K562 (cell line): Measurements from ENCODE around the gene INCA1. TPM values are rescaled to one million over a fixed set of nuclear protein-coding genes. Genes with fewer than 3 reads are reported as not detected.

ENCODE experiments used
- ASH1L ChIP-seq: fragments of 450-650 bp; IDR thresholded peaks from 2 replicates; pipeline ENCODE4 v1.6.1; 2018; ENCODE audit warnings: borderline replicate concordance, mild to moderate bottlenecking, low read depth; ENCODE audit not compliant: partially characterized antibody
- BRF2 ChIP-seq: IDR thresholded peaks from 3 replicates; pipeline ENCODE4 v1.6.1; 2011; ENCODE audit warnings: borderline replicate concordance, mild to moderate bottlenecking; ENCODE audit not compliant: insufficient read length, insufficient read depth
- CBX1 ChIP-seq: sonication (generic); IDR thresholded peaks from 2 replicates; pipeline ENCODE4 v1.6.1; 2016; ENCODE audit warnings: antibody characterized with exemption, low read depth, mild to moderate bottlenecking
- CCNT2 ChIP-seq: IDR thresholded peaks from 2 replicates; pipeline ENCODE4 v1.6.1; 2011; ENCODE audit warnings: borderline replicate concordance, low read depth, mild to moderate bottlenecking, moderate library complexity, mixed read lengths, low read length; ENCODE audit not compliant: insufficient read length; ENCODE audit errors: extremely low read depth
- CEBPZ ChIP-seq: fragments of 150-350 bp; IDR thresholded peaks from 2 replicates; pipeline ENCODE4 v1.6.1; 2014; ENCODE audit warnings: low read depth, mild to moderate bottlenecking, low read length, borderline replicate concordance
- FOSL1 ChIP-seq: fragments of 200-800 bp; sonication (Bioruptor generic); conservative IDR thresholded peaks from 2 replicates; pipeline ENCODE4 v1.6.1; 2016; ENCODE audit warnings: missing genetic modification characterization, missing compliant biosample characterization
- FOXK1 ChIP-seq: sonication (generic); formaldehyde crosslinking; IDR thresholded peaks from 2 replicates; pipeline ENCODE4 v1.8.0; 2022; ENCODE audit warnings: missing genetic modification reagents, mild to moderate bottlenecking, borderline replicate concordance
- FUS ChIP-seq: fragments of 200-400 bp; formaldehyde crosslinking; optimal IDR thresholded peaks from 2 replicates; pipeline ENCODE3; 2017; ENCODE audit warnings: low read depth, low read length
- KDM4B ChIP-seq, 2 experiments: fragments of 450-650 bp in 1 of 2; sonication (generic) in 1 of 2; IDR thresholded peaks; 2 replicates each; pipeline ENCODE4 v1.6.1; 2016 to 2017; ENCODE audit warnings: borderline replicate concordance in 2 of 2, antibody characterized with exemption in 1 of 2, low read depth in 1 of 2, mild to moderate bottlenecking in 1 of 2
- MCM7 ChIP-seq, 2 experiments: fragments of 450-650 bp; IDR thresholded peaks; 2 replicates each; pipeline ENCODE4 v1.6.1; 2016 to 2018
- MECOM ChIP-seq: fragments of 250-450 bp; sonication (Bioruptor Pico); IDR thresholded peaks from 2 replicates; pipeline ENCODE4 v1.8.0; 2022; ENCODE audit warnings: inconsistent platforms
- NR2C1 ChIP-seq, 2 experiments: fragments of 450-650 bp; IDR thresholded peaks; 2 replicates each; pipeline ENCODE4 v1.6.1; 2017; ENCODE audit warnings: mild to moderate bottlenecking in 2 of 2, antibody characterized with exemption in 1 of 2, inconsistent platforms in 1 of 2, missing compliant biosample characterization in 1 of 2, missing genetic modification characterization in 1 of 2
- PHF8 ChIP-seq: fragments of 200-600 bp; sonication (generic); IDR thresholded peaks from 2 replicates; pipeline ENCODE4 v1.6.1; 2012; ENCODE audit warnings: mixed run types, mild to moderate bottlenecking, inconsistent platforms, low read length, moderate library complexity, borderline replicate concordance
- PPARD ChIP-seq: fragments of 250-450 bp; sonication (Bioruptor Pico); IDR thresholded peaks from 2 replicates; pipeline ENCODE4 v1.8.0; 2022; ENCODE audit warnings: inconsistent platforms, mild to moderate bottlenecking, moderate library complexity
- RFX7 ChIP-seq: fragments of 250-450 bp; sonication (Bioruptor Pico); IDR thresholded peaks from 2 replicates; pipeline ENCODE4 v1.5.1; 2021; ENCODE audit warnings: mild to moderate bottlenecking
- SMARCE1 ChIP-seq: fragments of 450-650 bp; IDR thresholded peaks from 2 replicates; pipeline ENCODE4 v1.7.1; 2016; ENCODE audit warnings: mild to moderate bottlenecking
- SPI1 ChIP-seq: IDR thresholded peaks from 2 replicates; pipeline ENCODE4 v1.6.1; 2011; ENCODE audit warnings: low read depth, low read length, control low read depth, borderline replicate concordance
- TCF3 ChIP-seq: sonication (generic); formaldehyde crosslinking; IDR thresholded peaks from 2 replicates; pipeline ENCODE4 v1.4.0; 2020; ENCODE audit warnings: mild to moderate bottlenecking, missing genetic modification reagents
- TEAD1 ChIP-seq, 2 experiments: fragments of 450-650 bp in 1 of 2; sonication (generic) in 1 of 2; formaldehyde crosslinking; IDR thresholded peaks; 2 replicates each; pipeline versions ENCODE4 v1.4.0 to v1.8.0; 2020 to 2022; ENCODE audit warnings: mild to moderate bottlenecking in 2 of 2, missing genetic modification reagents in 1 of 2
- XRCC3 ChIP-seq: fragments of 450-650 bp; IDR thresholded peaks from 2 replicates; pipeline ENCODE4 v1.6.1; 2017; ENCODE audit warnings: mild to moderate bottlenecking, moderate library complexity
- XRCC4 ChIP-seq: IDR thresholded peaks from one replicate; pipeline ENCODE4 v1.6.1; 2011; ENCODE audit not compliant: insufficient read depth, insufficient read length; ENCODE audit errors: extremely low read depth
- ZFP1 ChIP-seq: fragments of 450-650 bp; formaldehyde crosslinking; IDR thresholded peaks from 2 replicates; pipeline ENCODE4 v1.4.0; 2020; ENCODE audit warnings: mild to moderate bottlenecking, mixed read lengths
- ZKSCAN3 ChIP-seq: fragments of 250-450 bp; sonication (Bioruptor Pico); IDR thresholded peaks from 2 replicates; pipeline ENCODE4 v1.4.0; 2020
- ZNF324 ChIP-seq: fragments of 250-450 bp; sonication (Bioruptor Pico); IDR thresholded peaks from 2 replicates; pipeline ENCODE4 v1.4.0; 2020; ENCODE audit warnings: mild to moderate bottlenecking
- ZNF561 ChIP-seq: fragments of 450-650 bp; formaldehyde crosslinking; conservative IDR thresholded peaks from 2 replicates; pipeline ENCODE4 v1.4.0; 2020; ENCODE audit warnings: mild to moderate bottlenecking, moderate library complexity
- ZNF695 ChIP-seq: fragments of 450-650 bp; formaldehyde crosslinking; IDR thresholded peaks from 2 replicates; pipeline ENCODE4 v1.4.0; 2020; ENCODE audit warnings: mild to moderate bottlenecking, moderate library complexity
- polyA plus RNA-seq, 8 experiments: library from polyadenylated mRNA; depleted of rRNA in 4 of 8; stranded (reverse) in 5 of 8; unstranded in 3 of 8; fragments of >200 nt; fragmentation: Nextera tagmentation in 2 of 8; fragmentation: Illumina TruSeq in 1 of 8; extraction: Ambion mirVana in 2 of 8; extraction: Trizol in 1 of 8; gene quantifications; 2 replicates each; pipeline versions ENCODE4 v1.2.1 to v1.2.3, GENCODE V29; 2011 to 2014; ENCODE audit warnings: inconsistent platforms in 1 of 8, missing spikeins in 1 of 8
- total RNA-seq, 7 experiments: library from RNA; depleted of rRNA in 6 of 7; stranded (reverse); fragments of >200 nt in 6 of 7; fragmentation: Illumina TruSeq in 2 of 7; extraction: Trizol in 2 of 7; gene quantifications; 2 replicates each; pipeline versions ENCODE4 v1.2.1 to v1.2.3, GENCODE V29; 2011 to 2021; ENCODE audit warnings: low replicate concordance in 1 of 7

The INCA1 gene
- total and polyA plus RNA-seq, 9 of the 15 experiments (the other 6 are each of a cell fraction or from before 2014, with no cell fraction given): 0.08 to 0.50 (median 0.13) TPM; not detected in 4

GRCh38 chr17:4966844-4967538 is 30.3 kb downstream of the INCA1 start (continued):
- TF ChIP-seq CEBPZ (peak; percentile 96), ASH1L (peak; percentile 99), CBX1 (no peak), XRCC4 (no peak), RFX7 (CRISPR knock-in tag) (no peak), CCNT2 (no peak), ZFP1 (no peak), MCM7 (IDR thresholded peaks at IDR 0.05) (no peak), TEAD1 (CRISPR knock-in tag; IDR thresholded peaks at IDR 0.05) (peak; percentile 15 to 94; a peak in 2 of 4 replicates), PHF8 (peak; percentile 45; the same call in 1 of the 2 replicates), TCF3 (0 out of 2 replicates have a peak, but pooled peaks have one; percentile 7), PPARD (CRISPR knock-in tag) (no peak), BRF2 (no peak), FOSL1 (tag) (no peak), SMARCE1 (no peak), KDM4B (IDR thresholded peaks at IDR 0.05; ENCODE audit: borderline replicate concordance in 2 of 2, low read depth in 1 of 2) (no peak), XRCC3 (no peak), FOXK1 (CRISPR knock-in tag) (no peak), NR2C1 (IDR thresholded peaks at IDR 0.05) (peak; percentile 81), NR2C1 (tag; IDR thresholded peaks at IDR 0.05) (0 out of 2 replicates have a peak, but pooled peaks have one; percentile 9), FUS (no peak), ZNF695 (CRISPR knock-in tag) (no peak), ZNF561 (no peak), ZNF324 (no peak), SPI1 (no peak), MECOM (CRISPR knock-in tag) (no peak), ZKSCAN3 (CRISPR knock-in tag) (no peak)
